Activated T-helper 1 cell treated with Interleukin-2 at 50 U/mL for 16 hours (primary cell): ENCODE measurements around the gene SNX6.
"Not testable (repeated sequence)": the region's sequence is repeated elsewhere in the genome, so short reads cannot be mapped to it uniquely, and the experiment has no call there.

Experiments
- DNase-seq: peaks from one replicate; pipeline ENCODE4 v3.0.0-alpha.2; 2020; ENCODE audit warnings: low read depth

The SNX6 gene

GRCh38 chr14:34629657-34630529 is at the start of gene SNX6:
Gene SNX6, minus strand, starts transcription at chr14:34630148. Its CDS starts 32 bp downstream, at chr14:34630116.
- DNase-seq: peak; percentile 79

GRCh38 chr14:34678735-34679134 is 48.8 kb upstream of the SNX6 start:
- DNase-seq: no peak

DNA sequence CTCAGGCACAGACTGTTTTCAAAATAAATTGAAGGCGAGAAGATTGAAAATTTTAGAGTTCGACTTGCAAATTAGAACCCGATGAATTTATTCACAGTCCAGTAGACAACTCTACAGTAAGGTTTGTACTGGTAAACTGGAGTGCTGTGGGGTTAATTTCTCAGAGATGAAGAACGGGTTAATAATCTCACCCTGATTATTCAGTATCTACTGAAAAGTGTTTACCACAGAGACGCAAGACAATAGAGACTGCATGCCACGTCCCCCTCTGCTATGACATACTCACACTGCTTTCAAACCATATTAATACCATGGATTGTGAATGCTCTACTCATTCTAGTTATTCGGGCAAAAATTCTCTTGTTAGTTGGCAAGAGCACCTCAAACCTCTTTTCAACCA is 48.4 kb upstream of the SNX6 start:
- DNase-seq: no peak

DNA sequence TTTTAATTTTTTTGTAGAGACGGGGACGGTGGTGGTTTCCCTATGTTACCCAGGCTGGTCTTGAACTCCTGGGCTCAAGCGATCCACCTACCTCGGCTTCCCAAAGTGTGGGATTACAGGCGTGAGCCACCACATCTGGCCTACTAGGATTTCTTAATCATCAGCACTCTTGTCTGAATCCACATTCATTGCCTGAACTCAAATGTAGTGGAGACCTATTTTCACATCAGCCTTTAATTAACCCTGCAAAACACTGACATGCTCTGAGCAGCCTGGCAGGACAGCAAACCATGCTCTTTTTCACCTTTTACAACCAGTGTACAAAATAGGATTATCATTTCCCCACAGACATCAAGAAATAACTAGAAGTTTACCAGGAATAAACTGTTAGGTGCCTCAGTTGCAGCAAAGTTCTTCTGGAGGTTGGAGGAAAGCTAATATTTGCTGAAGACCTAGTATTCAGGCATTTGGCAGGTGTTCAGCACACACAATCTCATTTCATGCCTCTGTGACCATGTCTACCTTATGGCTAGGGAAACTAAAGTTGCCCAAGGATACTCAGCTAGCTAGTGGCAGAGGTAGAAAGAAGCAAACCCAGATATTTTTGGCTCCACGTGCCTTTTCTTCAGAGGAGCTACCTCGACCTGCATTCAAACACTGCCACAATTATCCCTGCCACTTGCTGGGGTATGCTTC is 46.7 kb upstream of the SNX6 start:
- no peak for DNase-seq

DNA sequence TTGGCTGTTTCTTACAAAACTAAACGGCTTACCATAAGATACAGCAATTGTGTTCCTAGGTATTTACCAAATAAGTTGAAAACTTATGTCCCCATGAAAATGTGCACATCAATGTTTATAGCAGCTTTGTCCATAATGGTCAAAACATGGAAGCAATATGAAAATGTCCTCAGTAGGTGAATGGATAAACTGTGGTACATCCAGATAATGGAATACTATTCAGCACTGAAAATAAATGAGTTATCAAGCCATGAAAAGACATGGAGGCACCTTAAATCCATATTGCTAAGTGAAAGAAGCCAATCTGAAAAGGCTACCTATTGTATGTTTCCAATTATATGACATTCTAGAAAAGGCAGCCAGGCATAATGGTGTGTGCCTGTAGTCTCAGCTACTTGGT is 43.8 kb upstream of the SNX6 start:
- DNase-seq: no peak

GRCh38 chr14:34671716-34672115 is 41.8 kb upstream of the SNX6 start:
- DNase-seq: no peak

GRCh38 chr14:34668111-34668510 is 38.2 kb upstream of the SNX6 start:
- DNase-seq: no peak

GRCh38 chr14:34667007-34667406 is 37.1 kb upstream of the SNX6 start:
- DNase-seq: no peak

- DNase-seq: no peak
Measured at GRCh38 chr14:34665785-34666435, 36.0 kb upstream of the SNX6 start.

DNA sequence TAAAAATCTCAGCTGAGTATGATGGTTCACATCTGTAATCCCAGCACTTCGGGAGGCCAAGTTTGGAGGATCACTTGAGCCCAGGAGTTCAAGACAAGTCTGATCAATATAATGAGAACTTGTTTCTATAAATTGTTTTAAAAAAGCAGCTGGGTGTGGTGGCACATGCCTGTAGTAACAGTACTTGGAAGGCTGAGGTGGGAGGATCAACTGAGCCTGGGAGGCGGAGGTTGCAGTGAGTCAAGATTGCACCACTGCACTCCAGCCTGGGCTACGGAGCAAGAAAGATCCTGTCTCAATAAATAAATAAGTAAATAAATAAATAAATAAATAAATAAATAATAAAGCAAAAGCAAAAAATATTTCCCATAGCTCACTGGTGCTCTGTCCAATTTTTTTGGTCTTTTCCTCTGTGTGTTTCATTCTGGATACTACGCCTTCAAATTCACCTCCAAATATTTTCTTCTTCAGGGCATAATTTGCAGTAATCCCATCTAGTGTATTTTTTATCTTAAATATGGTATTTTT is 32.7 kb upstream of the SNX6 start:
- DNase-seq: no peak

- no peak for DNase-seq
Measured at GRCh38 chr14:34660796-34661195, 30.8 kb upstream of the SNX6 start.

GRCh38 chr14:34655959-34656358 is 26.0 kb upstream of the SNX6 start:
- no peak for DNase-seq

- not testable (repeated sequence) for DNase-seq
Measured at GRCh38 chr14:34653073-34653472, 23.1 kb upstream of the SNX6 start.

GRCh38 chr14:34652348-34652747 is 22.4 kb upstream of the SNX6 start:
- DNase-seq: not testable (repeated sequence)

DNA sequence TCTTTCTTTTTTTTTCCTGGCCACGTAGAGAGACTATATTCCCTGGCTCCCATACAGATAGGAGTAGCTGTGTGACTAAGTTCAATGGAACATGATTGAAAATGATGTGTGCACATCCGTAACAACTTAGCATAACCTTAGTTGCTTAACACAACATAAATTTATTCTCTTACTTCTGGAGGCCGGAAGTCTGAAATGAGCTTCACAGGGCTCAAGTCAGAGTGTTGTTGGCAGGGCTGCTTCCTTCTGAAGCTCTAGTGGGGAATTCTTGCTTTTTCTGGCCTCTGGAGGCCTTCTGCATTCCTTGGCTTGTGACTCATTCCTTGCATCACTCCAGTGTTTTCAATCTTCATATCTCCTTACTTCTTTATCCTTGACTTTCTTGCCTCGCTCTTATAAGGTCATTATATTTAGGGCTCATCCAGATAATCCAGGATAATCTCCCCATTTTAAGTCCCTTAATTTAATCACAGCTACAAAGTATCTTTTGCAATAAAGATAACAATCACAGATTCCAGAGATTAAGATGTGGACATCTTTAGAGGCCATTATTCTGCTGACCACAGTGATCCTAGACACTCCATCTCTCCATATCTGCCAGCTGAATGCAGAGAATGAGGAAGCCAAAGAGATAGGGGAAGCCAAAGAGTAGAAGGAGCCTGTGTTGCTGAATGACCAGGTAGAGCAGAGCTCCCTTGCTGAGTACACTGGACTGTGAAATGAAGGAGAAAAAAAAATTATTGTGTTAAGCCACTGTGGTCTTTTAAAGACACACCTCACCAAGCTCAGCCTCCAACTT is 21.0 kb upstream of the SNX6 start:
- no peak for DNase-seq

DNA sequence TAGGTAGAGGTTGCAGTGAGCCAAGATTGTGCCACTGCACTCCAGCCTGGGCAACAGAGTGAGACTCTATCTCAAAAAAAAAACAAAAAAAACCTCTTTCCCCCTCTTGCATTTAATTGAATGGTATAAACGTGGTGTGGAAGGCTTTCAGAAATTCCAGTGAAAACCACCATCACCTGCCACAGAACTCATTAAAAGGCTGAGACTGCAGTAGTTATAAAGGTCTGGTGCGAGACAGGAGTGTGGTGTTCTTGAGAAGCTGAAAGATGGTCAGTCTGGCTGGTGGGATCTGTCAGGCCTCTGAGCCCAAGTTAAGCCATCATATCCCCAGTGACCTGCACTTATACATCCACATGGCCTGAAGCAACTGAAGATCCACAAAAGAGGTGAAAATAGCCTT is 20.1 kb upstream of the SNX6 start:
- not testable (repeated sequence) for DNase-seq

DNA sequence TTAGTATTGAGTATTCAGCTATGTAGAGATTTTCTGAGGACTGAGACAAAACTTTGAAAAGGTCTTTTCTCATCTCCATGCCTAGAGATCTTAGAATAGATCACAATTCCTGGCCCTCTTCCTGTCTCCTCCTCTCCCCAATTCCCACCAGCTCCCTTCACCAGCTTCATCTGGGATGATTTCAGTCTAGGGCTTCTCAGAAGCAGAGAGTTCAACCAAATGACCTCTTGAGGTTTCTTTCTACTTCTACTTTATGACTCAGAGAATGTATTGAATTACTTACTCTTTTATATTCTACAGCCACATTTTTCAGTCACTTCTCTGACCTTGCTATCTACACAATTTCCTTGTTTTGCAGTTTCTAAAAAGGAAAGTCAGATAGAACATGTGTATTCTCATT is 19.4 kb upstream of the SNX6 start:
- no peak for DNase-seq

DNA sequence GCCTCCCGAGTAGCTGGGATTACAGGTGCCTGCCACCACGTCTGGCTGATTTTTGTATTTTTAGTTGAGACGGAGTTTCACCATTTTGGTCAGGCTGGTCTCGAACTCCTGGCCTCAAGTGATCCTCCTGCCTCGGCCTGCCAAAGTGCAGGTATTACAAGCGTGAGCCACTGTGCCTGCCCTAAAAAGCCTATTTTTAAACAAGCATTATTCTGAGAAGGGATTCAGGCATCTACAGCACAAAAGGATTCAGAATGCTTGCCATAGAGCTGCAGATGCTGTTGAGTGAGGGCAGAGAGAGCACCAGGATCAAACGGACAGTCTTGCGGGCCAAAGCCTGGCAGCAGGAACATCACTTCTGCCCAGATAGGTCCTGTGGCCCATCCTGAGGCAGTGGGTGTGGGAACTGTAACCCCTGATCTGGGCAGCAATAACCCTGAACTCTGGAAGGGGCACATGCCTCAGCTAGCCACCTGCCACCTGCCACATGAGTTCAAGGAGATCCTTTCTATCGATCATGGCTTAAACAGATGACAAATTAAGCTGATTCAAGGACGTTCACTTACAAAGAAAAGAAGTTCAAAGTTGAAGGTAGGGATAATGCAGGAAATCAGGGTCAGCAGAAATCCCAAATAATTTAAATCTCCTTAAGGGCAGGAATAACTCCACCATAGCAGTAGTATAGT is 16.8 kb upstream of the SNX6 start:
- no peak for DNase-seq

DNA sequence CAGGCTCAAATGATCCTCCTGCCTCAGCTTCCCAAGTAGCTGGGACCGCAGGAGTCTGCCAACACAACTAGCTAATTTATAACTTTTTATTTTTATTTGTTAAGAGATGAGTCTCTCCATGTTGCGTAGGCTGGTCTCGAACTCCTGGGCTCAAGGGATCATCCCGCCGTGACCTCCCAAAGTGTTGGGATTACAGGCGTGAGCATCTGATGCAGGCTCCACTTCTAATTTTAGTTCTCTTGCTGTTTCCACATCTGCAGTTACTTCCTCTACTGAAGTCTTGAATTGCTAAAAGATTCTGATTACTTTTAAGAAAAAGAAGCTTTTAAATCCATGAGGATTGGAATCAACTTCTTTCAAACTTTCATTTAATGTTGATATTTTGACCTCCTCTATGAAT is 13.4 kb upstream of the SNX6 start:
- no peak for DNase-seq

DNA sequence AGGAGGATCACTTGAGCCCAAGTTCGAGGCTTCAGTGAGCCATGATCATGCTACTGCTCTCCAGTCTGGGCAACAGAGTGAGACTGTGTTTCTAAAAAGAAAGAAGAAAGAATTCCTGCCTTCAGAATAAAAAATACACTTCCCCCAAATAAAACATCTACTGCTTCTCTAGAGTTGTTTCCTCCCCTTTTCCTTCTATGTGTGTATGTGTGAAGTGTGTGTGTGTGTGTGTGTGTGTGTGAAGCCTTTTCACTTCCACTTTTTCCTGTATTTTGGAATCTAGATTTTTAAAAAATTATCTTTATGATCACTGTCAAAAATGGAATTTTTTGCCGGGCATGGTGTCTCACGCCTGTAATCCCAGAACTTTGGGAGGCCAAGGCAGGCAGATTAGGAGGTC is 12.6 kb upstream of the SNX6 start:
- no peak for DNase-seq

- DNase-seq: no peak
Measured at GRCh38 chr14:34640826-34641225, 10.9 kb upstream of the SNX6 start.
